Erythroblast (primary cell): ENCODE data around the gene DIAPH3.

Experiments
- GATA1 ChIP-seq: IDR thresholded peaks from 2 replicates; pipeline ENCODE4 v1.6.1; 2011; ENCODE audit warnings: low read depth, mild to moderate bottlenecking, control low read depth, low read length, moderate library complexity
- POLR2A ChIP-seq: IDR thresholded peaks from 2 replicates; pipeline ENCODE4 v1.6.1; 2011; ENCODE audit warnings: mild to moderate bottlenecking, low read length

DNA sequence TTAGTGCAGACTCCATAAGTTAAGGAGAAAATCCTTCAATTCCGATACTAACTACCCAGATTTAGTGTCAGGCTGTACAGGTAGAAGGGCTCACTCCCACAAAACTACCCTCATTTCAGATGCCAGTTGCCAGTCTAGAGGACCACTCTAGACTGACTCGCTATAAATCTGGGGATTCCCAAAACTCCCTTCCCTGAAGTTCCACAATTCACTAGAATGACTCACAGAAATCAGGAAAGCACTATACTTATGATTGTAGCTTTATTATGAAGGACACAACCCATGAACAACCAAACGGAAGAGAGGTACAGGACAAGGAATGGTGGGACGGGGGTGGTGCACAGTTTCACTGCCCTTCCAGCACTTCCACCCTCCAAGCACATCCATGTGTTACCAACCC is 321.2 kb downstream of the DIAPH3 start:
- TF ChIP-seq POLR2A = no peak
- TF ChIP-seq GATA1 = no peak
